Esophagus (tissue), 2 donors: Measurements from ENCODE around the gene DCST2. TPM values are rescaled to one million over a fixed set of nuclear protein-coding genes. Genes with fewer than 3 reads are reported as not detected.
A peak's percentile ranks its signal among the peaks of the same experiment; 100 is the strongest.
"Not testable (repeated sequence)": the region's sequence is repeated elsewhere in the genome, so short reads cannot be mapped to it uniquely, and the experiment has no call there.

Experiments
- H3K27ac ChIP-seq, 2 donors: one replicate each; pipeline ENCODE4 v1.5.1; 2013; ENCODE audit warnings: low read depth in 2 of 2, mild to moderate bottlenecking in 2 of 2, inconsistent platforms in 1 of 2, low read length in 1 of 2, moderate library complexity in 1 of 2
- H3K27me3 ChIP-seq, 2 donors: one replicate each; pipeline ENCODE4 v1.6.1; 2013; ENCODE audit warnings: low read length in 2 of 2, control low read depth in 1 of 2, mild to moderate bottlenecking in 1 of 2; ENCODE audit not compliant: insufficient read depth in 2 of 2, control insufficient read depth in 1 of 2
- H3K36me3 ChIP-seq, 2 donors: one replicate each; pipeline ENCODE4 v1.6.1; 2013; ENCODE audit warnings: low read length in 1 of 2; ENCODE audit not compliant: control insufficient read depth in 2 of 2, insufficient read depth in 2 of 2
- H3K4me1 ChIP-seq, 2 donors: one replicate each; pipeline ENCODE4 v1.6.1; 2013; ENCODE audit warnings: low read length in 1 of 2; ENCODE audit not compliant: control insufficient read depth in 2 of 2, insufficient read depth in 2 of 2
- H3K4me3 ChIP-seq, 2 donors: one replicate each; pipeline ENCODE4 v1.5.1; 2013; ENCODE audit warnings: low read length in 2 of 2, mild to moderate bottlenecking in 2 of 2, low read depth in 1 of 2, moderate library complexity in 1 of 2
- H3K9me3 ChIP-seq, 2 donors: one replicate each; pipeline ENCODE4 v1.6.1; 2013; ENCODE audit warnings: mild to moderate bottlenecking in 2 of 2, low read depth in 1 of 2, low read length in 1 of 2, moderate library complexity in 1 of 2; ENCODE audit not compliant: control insufficient read depth in 2 of 2, insufficient read depth in 1 of 2
- WGBS, 2 donors: extraction: QIAGEN DNeasy Blood & Tissue Kit; methylation state at CpG; one replicate each; pipeline ENCODE4 v1.1.7; 2013; 5-methylcytosine and 5-hydroxymethylcytosine counted together
- polyA plus RNA-seq, 2 donors: library from polyadenylated mRNA; stranded (reverse); fragments of 200-250 nt; gene quantifications; one replicate each; pipeline ENCODE4 v1.2.3, GENCODE V29; 2013
- donor health status: healthy with polysubstance abuse.
- donor health status: Bipolar disorder and iron deficiency.

DCST2 gene
- polyA plus RNA-seq, 2 donors: 1.7 to 10.1 TPM

DNA sequence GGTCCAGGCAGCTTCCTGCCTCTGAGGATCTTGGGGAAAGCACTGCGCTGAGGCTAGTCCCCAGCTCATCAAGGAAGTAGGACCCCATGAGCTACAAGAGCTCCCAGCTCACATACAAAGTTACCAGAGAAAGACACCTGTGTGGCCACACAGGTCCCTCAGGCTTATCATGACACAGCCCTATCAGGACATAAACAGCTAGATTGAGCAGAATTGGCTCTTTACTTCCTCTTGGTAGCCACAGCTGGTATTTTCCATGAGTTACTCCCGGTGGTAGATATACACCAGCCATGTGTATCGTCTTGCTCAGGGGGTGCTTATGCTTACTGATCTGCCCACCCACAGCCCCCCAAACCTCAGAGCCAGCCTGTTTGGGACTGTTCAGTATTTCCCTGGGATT, 39.0 kb downstream of the DCST2 start:
- Histone ChIP-seq H3K9me3 (no peaks in the 10 kb centered on the region), H3K27ac (peak overlapping the region in 1 of 2 donors; percentile 27), H3K4me3 (no peak overlapping the region), H3K27me3 (no peaks in the 10 kb centered on the region), H3K36me3 (peaks cover 0 to 9% of the 10 kb centered on the region in 2 donors), H3K4me1 (peaks cover 0 to 8% of the 10 kb centered on the region in 2 donors)
- WGBS, 2 donors: 56 to 73% methylated on average over 3 of the region's 3 CpGs

DNA sequence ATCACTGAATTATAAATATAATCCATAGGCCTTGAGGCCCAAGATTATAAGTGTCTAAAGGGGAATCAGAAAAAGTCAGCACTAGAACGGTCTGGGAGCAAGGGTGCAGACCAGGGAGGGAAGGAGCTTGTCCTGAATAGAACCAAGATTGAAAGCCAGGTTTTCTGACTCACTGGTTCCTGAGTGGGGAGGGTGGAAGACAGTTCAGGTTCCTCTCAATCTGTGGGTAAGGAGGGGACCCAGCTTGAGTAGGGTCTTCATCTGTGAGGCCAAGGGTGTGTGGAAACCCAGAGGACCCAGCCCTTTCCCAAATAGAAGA, 39.4 kb downstream of the DCST2 start:
- Histone ChIP-seq H3K27me3 (no peaks in the 10 kb centered on the region), H3K4me1 (peaks cover 0 to 4% of the 10 kb centered on the region in 2 donors), H3K9me3 (no peaks in the 10 kb centered on the region), H3K27ac (peak overlapping the region in 1 of 2 donors; percentile 27), H3K36me3 (peaks cover under 1 to 12% of the 10 kb centered on the region in 2 donors), H3K4me3 (no peak overlapping the region)
- WGBS, 2 donors: 53 to 61% methylated on average over 1 of the region's 1 CpG

DNA sequence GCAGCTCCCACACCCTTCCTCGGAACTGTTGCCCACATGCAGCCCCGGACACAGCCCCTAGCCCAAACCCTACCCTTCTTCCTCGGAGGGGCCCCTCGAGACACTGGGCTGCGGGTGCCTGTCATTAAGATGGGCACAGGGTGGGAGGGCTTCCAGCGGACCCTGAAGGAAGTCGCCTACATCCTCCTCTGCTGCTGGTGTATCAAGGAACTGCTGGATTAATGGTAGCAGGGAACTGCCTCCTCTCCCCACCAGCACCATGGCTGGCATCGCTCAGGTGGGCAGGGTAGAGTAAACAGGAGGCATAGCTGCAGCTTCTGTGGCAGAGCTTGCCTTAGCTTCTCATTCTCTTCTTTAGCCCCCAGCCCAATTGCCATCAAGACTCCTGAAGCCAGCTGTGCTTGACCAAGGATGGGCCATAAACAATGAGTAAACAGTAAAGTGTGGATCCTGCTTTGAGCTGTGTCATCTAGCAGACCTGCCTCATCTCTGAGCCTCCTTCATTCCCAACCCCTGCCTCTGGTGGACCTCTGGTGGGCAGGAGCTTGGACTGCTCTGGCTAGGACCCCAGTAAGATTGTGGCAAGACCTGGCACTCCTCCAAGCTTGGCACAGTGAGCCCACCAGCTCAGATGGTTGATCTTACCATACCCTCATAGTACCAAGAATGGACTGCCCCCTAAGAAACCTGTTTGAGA, 39.9 kb downstream of the DCST2 start, which contains the start of gene LENEP:
LENEP (plus strand) TSS at position 15 of the 697 bp plus-strand sequence; CDS start at position 37, 22 bp downstream.
- Histone ChIP-seq H3K36me3 (peaks cover 6 to 15% of the 10 kb centered on the region in 2 donors), H3K27ac (peak within 1 kb of the TSS in 1 of 2 donors; percentile 27), H3K27me3 (no peaks in the 10 kb centered on the region), H3K9me3 (no peaks in the 10 kb centered on the region), H3K4me1 (peaks cover 0 to 2% of the 10 kb centered on the region in 2 donors), H3K4me3 (no peak within 1 kb of the TSS)
- WGBS, 2 donors: 76 to 79% methylated on average over 8 of the region's 8 CpGs

DNA sequence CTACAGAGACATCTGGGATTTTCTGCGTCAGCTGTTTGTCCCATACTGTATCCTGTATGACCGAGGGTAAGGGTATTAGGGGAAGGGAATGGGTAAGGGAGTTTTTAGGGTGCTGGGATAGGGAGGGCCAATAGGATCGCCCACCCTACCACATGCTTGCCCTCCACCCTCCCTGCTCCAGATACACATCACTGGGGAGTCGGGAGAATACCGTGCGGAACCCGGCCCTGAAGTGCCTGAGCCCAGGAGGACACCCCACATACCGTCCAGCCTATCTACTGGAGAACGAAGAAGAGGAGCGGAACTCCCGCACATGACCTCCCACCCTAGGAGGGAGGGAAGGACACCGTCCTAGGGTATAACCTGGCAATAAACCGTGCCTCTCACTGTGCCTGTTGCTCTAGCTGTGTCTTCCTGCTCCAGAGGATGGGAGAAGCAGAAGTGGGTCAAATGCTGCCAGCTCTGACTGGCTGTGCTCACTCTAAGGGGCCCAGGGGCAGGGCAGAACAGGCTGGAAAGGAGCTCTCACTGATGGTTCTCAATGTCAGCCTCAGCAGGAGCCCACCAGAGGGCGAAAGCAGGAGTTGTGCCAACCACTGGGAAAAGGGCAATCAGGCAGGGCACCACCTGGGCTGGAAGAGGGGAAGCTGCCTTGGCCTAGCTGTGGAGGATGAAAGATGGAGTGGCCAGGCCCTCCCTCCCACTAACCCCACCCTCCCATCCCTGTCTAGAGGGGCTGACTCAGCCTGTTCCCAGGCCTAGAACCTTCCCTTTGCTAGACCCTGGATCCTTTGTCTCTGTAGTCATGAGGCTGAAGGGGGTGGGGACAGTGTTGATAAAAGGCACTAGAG, 40.6 kb downstream of the DCST2 start:
- H3K36me3 ChIP-seq: peaks cover 8 to 23% of the 10 kb centered on the region in 2 donors

DNA sequence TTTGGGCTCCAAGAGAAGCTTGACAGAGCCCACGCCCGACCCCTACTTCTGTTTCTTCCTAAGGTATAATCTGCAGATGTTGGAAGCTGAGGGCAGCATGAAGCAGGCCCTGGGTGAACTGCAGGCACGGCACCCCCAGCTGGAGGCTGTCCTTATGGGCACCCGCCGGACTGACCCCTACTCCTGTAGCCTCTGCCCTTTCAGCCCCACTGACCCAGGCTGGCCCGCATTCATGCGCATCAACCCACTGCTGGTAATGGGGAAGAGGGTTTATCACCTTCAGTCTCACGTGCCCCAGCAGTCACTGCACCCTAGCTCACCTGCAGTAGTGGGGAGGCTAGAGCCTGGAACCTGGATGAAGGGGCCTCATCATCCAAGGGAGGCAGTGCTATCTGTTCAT, 43.3 kb downstream of the DCST2 start:
- WGBS, 2 donors: 91 to 92% methylated on average over 8 of the region's 8 CpGs
- H3K9me3 ChIP-seq: no peaks in the 10 kb centered on the region
- H3K27me3 ChIP-seq: no peaks in the 10 kb centered on the region
- no peak overlapping the region for H3K4me3 ChIP-seq
- H3K4me1 ChIP-seq: peaks cover 2% of the 10 kb centered on the region in 2 donors
- H3K27ac ChIP-seq: no peak overlapping the region
- H3K36me3 ChIP-seq: peaks cover 8 to 28% of the 10 kb centered on the region in 2 donors

More for the DNA sequence above, 40.6 kb downstream of the DCST2 start:
- Histone ChIP-seq H3K4me3 (no peak overlapping the region), H3K4me1 (peaks cover 2% of the 10 kb centered on the region in 2 donors), H3K27ac (no peak overlapping the region), H3K9me3 (no peaks in the 10 kb centered on the region), H3K27me3 (no peaks in the 10 kb centered on the region)
- 82 to 84% methylated on average over 14 of the region's 14 CpGs for WGBS, 2 donors

DNA sequence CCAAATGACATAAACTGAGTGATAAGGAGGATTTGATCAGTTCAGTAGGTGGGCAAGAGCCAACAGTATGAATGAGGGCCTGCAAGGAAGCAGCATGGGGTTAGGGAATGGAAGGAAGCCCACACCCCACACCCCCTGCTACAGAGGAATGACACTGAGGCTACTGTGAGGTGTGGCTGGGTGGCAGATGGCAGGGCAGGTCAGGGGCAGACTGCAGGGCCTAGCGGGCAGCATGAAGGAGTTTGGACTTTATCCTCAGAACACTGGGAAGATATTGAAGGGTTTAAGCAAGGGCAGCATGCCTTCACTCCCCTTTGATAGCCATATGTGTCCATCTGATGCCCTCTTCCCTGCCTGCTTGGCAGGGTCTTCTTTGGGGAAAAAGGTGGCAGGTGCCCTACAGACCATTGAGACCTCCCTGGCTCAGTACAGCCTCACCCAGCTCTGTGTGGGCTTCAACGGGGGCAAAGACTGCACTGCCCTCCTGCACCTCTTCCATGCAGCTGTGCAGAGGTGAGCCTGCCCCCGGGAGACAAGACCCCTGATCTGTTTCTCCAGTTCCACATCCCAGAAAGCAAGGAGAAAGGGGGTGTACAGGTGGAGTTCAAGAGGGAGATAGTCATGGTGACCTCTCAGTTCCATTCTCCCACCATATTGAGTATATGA, 44.3 kb downstream of the DCST2 start:
- Histone ChIP-seq H3K27ac (no peak overlapping the region), H3K4me3 (no peak overlapping the region), H3K36me3 (peaks cover 8 to 28% of the 10 kb centered on the region in 2 donors), H3K27me3 (no peaks in the 10 kb centered on the region), H3K9me3 (no peaks in the 10 kb centered on the region), H3K4me1 (peaks cover 2% of the 10 kb centered on the region in 2 donors)
- 84 to 90% methylated on average over 3 of the region's 3 CpGs for WGBS, 2 donors

DNA sequence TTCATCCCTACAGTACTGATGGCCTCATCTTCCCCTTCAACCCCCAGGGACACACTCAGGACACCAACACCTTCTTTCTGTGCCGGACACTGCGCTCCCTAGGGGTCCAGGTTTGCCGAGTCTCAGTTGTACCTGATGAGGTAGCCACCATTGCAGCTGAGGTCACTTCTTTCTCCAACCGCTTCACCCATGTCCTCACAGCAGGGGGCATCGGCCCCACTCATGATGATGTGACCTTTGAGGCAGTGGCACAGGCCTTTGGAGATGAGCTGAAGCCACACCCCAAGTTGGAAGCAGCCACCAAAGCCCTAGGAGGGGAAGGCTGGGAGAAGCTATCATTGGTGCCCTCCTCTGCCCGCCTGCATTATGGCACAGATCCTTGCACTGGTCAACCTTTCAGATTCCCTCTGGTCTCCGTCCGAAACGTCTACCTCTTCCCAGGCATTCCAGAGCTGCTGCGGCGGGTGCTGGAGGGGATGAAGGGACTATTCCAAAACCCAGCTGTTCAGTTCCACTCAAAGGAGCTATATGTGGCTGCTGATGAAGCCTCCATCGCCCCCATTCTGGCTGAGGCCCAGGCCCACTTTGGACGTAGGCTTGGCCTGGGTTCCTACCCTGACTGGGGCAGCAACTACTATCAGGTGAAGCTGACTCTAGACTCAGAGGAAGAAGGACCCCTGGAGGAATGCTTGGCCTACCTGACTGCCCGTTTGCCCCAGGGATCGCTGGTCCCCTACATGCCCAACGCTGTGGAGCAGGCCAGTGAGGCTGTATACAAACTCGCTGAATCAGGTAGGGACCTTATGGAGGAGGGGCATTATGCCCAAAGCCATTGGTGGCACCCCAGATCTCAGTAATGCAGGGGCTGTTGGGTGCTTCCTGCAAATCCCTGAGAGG, 45.3 kb downstream of the DCST2 start:
- WGBS, 2 donors: 84 to 86% methylated on average over 17 of the region's 17 CpGs
- Histone ChIP-seq H3K4me1 (peaks cover 2% of the 10 kb centered on the region in 2 donors), H3K27me3 (no peaks in the 10 kb centered on the region), H3K4me3 (no peak overlapping the region), H3K27ac (no peak overlapping the region), H3K36me3 (peaks cover 8 to 28% of the 10 kb centered on the region in 2 donors), H3K9me3 (no peaks in the 10 kb centered on the region)

DNA sequence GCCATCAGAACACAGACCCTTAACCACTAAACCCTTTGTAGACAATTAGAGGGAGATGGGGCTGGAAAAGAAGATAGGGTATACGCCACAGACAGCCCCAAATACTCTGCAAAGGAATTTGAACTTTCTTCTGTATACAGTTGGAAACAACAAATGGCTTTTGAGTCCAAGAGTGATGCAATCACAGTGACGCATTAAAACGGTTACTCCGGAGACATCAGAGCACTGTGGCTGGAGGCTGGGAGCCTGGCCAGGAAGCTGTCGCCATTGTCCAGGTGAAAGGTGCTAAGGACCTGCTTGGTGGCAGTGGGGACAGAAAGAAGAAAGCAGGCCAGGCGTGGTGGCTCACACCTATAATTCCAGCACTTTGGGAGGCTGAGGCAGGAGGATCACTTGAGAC, 46.3 kb downstream of the DCST2 start:
- Histone ChIP-seq H3K36me3 (peaks cover 8 to 28% of the 10 kb centered on the region in 2 donors), H3K27me3 (no peaks in the 10 kb centered on the region), H3K27ac (no peak overlapping the region), H3K4me3 (no peak overlapping the region), H3K9me3 (no peaks in the 10 kb centered on the region), H3K4me1 (peaks cover 2% of the 10 kb centered on the region in 2 donors)
- WGBS, 2 donors: 70 to 71% methylated on average over 6 of the region's 6 CpGs

DNA sequence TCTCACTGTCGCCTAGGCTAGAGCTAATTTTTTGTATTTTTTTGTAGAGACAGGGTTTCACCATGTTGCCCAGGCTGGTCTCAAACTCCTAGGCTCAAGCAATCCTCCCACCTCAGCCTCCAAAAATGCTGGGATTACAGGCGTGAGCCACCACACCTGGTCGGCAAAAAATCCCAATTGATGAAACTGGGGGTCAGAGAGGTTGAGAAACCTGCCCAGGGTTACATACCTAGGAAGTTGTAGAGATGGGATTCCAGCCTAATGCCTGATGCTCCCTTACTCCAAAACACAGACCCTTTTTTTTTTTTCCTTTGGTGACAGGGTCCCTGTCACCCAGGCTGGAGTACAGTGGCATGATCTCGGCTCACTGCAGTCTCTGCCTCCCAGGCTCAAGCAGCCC, 46.8 kb downstream of the DCST2 start:
- not testable (repeated sequence) for H3K4me1 ChIP-seq, H3K27me3 ChIP-seq, H3K27ac ChIP-seq, H3K9me3 ChIP-seq, H3K4me3 ChIP-seq
- peaks cover 8 to 28% of the 10 kb centered on the region in 2 donors for H3K36me3 ChIP-seq
- WGBS, 2 donors: 85 to 90% methylated on average over 4 of the region's 4 CpGs
